Liver (tissue), 9 donors: ENCODE data around the gene TMEM39B. TPM values are rescaled to one million over a fixed set of nuclear protein-coding genes. Genes with fewer than 3 reads are reported as not detected.
A peak's percentile ranks its signal among the peaks of the same experiment; 100 is the strongest.
"Not testable (repeated sequence)": the region's sequence is repeated elsewhere in the genome, so short reads cannot be mapped to it uniquely, and the experiment has no call there.

Experiments used
- DNase-seq: peaks from one replicate; pipeline ENCODE4 v3.0.0-alpha.2; 2017; ENCODE audit warnings: low spot score
- H3K27ac ChIP-seq, 2 donors: one replicate each; pipeline ENCODE4 v1.7.0; 2013; ENCODE audit warnings: inconsistent platforms in 2 of 2, low read length in 2 of 2, control low read depth in 1 of 2, low read depth in 1 of 2, mild to moderate bottlenecking in 1 of 2
- H3K27me3 ChIP-seq, 4 donors: one replicate each; pipeline versions ENCODE4 v1.6.1 to v1.7.0; 2013; ENCODE audit warnings: low read length in 3 of 4, inconsistent platforms in 1 of 4, mild to moderate bottlenecking in 1 of 4, moderate library complexity in 1 of 4; ENCODE audit not compliant: control insufficient read depth in 4 of 4, insufficient read depth in 4 of 4
- H3K36me3 ChIP-seq, 4 donors: one replicate each; pipeline versions ENCODE4 v1.6.1 to v1.7.0; 2013; ENCODE audit warnings: low read length in 3 of 4, mild to moderate bottlenecking in 3 of 4, low read depth in 1 of 4, moderate library complexity in 1 of 4; ENCODE audit not compliant: control insufficient read depth in 4 of 4, insufficient read depth in 3 of 4
- H3K4me1 ChIP-seq, 4 donors: one replicate each; pipeline versions ENCODE4 v1.6.1 to v1.7.0; 2013; ENCODE audit warnings: low read length in 3 of 4, mild to moderate bottlenecking in 3 of 4, moderate library complexity in 1 of 4; ENCODE audit not compliant: control insufficient read depth in 4 of 4, insufficient read depth in 4 of 4
- H3K4me3 ChIP-seq, 3 donors: one replicate each; pipeline versions ENCODE4 v1.6.1 to v1.7.0; 2013; ENCODE audit warnings: low read length in 3 of 3, control low read depth in 1 of 3, low read depth in 1 of 3, mild to moderate bottlenecking in 1 of 3
- H3K9ac ChIP-seq, 2 donors: one replicate each; pipeline ENCODE4 v1.7.0; 2013; ENCODE audit warnings: low read length in 2 of 2, mild to moderate bottlenecking in 2 of 2, moderate library complexity in 2 of 2, control low read depth in 1 of 2, low read depth in 1 of 2
- H3K9me3 ChIP-seq, 4 donors: one replicate each; pipeline versions ENCODE4 v1.6.1 to v1.7.0; 2013; ENCODE audit warnings: low read length in 3 of 4; ENCODE audit not compliant: control insufficient read depth in 4 of 4
- ATF3 ChIP-seq: IDR thresholded peaks from 2 replicates; pipeline ENCODE4 v1.6.1; 2016; ENCODE audit warnings: antibody characterized with exemption
- CTCF ChIP-seq: fragments of 150-350 bp; IDR thresholded peaks from 2 replicates; pipeline ENCODE4 v1.5.1; 2017; ENCODE audit warnings: improper control_type of control experiment, low read depth, low read length; ENCODE audit not compliant: missing input control
- EGR1 ChIP-seq, 2 donors: IDR thresholded peaks; 2 replicates each; pipeline ENCODE4 v1.6.1; 2016 to 2018; ENCODE audit warnings: antibody characterized with exemption in 2 of 2, low read depth in 2 of 2
- FOXA1 ChIP-seq: IDR thresholded peaks from 2 replicates; pipeline ENCODE4 v1.6.1; 2016; ENCODE audit warnings: antibody characterized with exemption
- FOXA2 ChIP-seq: IDR thresholded peaks from 2 replicates; pipeline ENCODE4 v1.6.1; 2016; ENCODE audit warnings: antibody characterized with exemption
- GABPA ChIP-seq, 2 donors: IDR thresholded peaks in 1 of 2; conservative IDR thresholded peaks in 1 of 2; 2 replicates each; pipeline ENCODE4 v1.6.1; 2016; ENCODE audit warnings: antibody characterized with exemption in 2 of 2, mild to moderate bottlenecking in 1 of 2, moderate library complexity in 1 of 2
- HNF4G ChIP-seq: IDR thresholded peaks from 2 replicates; pipeline ENCODE4 v1.6.1; 2016; ENCODE audit warnings: antibody characterized with exemption
- MAX ChIP-seq: IDR thresholded peaks from 2 replicates; pipeline ENCODE4 v1.6.1; 2016; ENCODE audit warnings: antibody characterized with exemption
- NR2F2 ChIP-seq: IDR thresholded peaks from 2 replicates; pipeline ENCODE4 v1.6.1; 2016; ENCODE audit warnings: antibody characterized with exemption
- RAD21 ChIP-seq, 2 donors: IDR thresholded peaks; 2 replicates each; pipeline ENCODE4 v1.6.1; 2016; ENCODE audit warnings: antibody characterized with exemption in 2 of 2, mild to moderate bottlenecking in 2 of 2
- REST ChIP-seq: IDR thresholded peaks from 2 replicates; pipeline ENCODE4 v1.6.1; 2016; ENCODE audit warnings: antibody characterized with exemption, mild to moderate bottlenecking
- RXRA ChIP-seq, 2 donors: IDR thresholded peaks; 2 replicates each; pipeline ENCODE4 v1.6.1; 2017 to 2018; ENCODE audit warnings: antibody characterized with exemption in 2 of 2, mild to moderate bottlenecking in 1 of 2
- SP1 ChIP-seq: IDR thresholded peaks from 2 replicates; pipeline ENCODE4 v1.6.1; 2018; ENCODE audit warnings: antibody characterized with exemption, mild to moderate bottlenecking
- ZBTB33 ChIP-seq: IDR thresholded peaks from 2 replicates; pipeline ENCODE4 v1.6.1; 2016; ENCODE audit warnings: antibody characterized with exemption
- WGBS: extraction: QIAGEN DNeasy Blood & Tissue Kit; methylation state at CpG from one replicate; pipeline ENCODE4 v1.1.7; 2013; 5-methylcytosine and 5-hydroxymethylcytosine counted together
- polyA plus RNA-seq, 2 donors: library from polyadenylated mRNA; stranded (reverse) in 1 of 2; unstranded in 1 of 2; fragments of 200-250 nt in 1 of 2; fragments of >200 nt in 1 of 2; fragmentation: Nextera tagmentation in 1 of 2; extraction: Ambion mirVana in 1 of 2; gene quantifications; one replicate each; pipeline versions ENCODE4 v1.2.1 to v1.2.3, GENCODE V29; 2013 to 2015
- total RNA-seq, 2 donors: library from RNA; depleted of rRNA; stranded (reverse); fragments of >200 nt; gene quantifications; one replicate each; pipeline ENCODE4 v1.2.3, GENCODE V29; 2014
- donor health status: healthy.
- donor health status: healthy.
- donor health status: healthy.
- donor health status: healthy.
- donor health status: healthy.

Gene TMEM39B
- total and polyA plus RNA-seq, 4 donors: 3.0 to 8.1 (median 5.9) TPM

GRCh38 chr1:32115496-32115895 lies 42.8 kb downstream of the TMEM39B start:
- Histone ChIP-seq H3K27ac (no peak overlapping the region), H3K4me1 (peaks cover 2 to 15% (median 10%) of the 10 kb centered on the region in 4 donors), H3K36me3 (no peaks in the 10 kb centered on the region), H3K27me3 (no peaks in the 10 kb centered on the region), H3K9me3 (no peaks in the 10 kb centered on the region), H3K4me3 (no peak overlapping the region), H3K9ac (no peak overlapping the region)
- no peak for TF ChIP-seq ZBTB33
- TF ChIP-seq HNF4G: no peak
- TF ChIP-seq FOXA2: no peak
- no peak for TF ChIP-seq GABPA (IDR thresholded peaks at IDR 0.05 in 1 of 2, conservative IDR thresholded peaks at IDR 0.05 in 1 of 2)
- no peak for TF ChIP-seq FOXA1
- no peak for TF ChIP-seq EGR1 (IDR thresholded peaks at IDR 0.05; ENCODE audit: low read depth in 2 of 2)
- 95% methylated on average over 5 of the region's 5 CpGs for whole genome bisulfite sequencing
- DNase-seq: no peak

- no peak for DNase-seq
- no peak overlapping the region for H3K27ac ChIP-seq
- H3K4me3 ChIP-seq: no peak overlapping the region
- H3K36me3 ChIP-seq: no peaks in the 10 kb centered on the region
- no peaks in the 10 kb centered on the region for H3K27me3 ChIP-seq
- TF ChIP-seq HNF4G: no peak
- peak in 1 of 2 donors; percentile 8 for TF ChIP-seq RAD21 (IDR thresholded peaks at IDR 0.05)
- no peak for TF ChIP-seq RXRA (IDR thresholded peaks at IDR 0.05)
- H3K9me3 ChIP-seq: no peaks in the 10 kb centered on the region
- no peak overlapping the region for H3K9ac ChIP-seq
- 89% methylated on average over 4 of the region's 4 CpGs for WGBS
- H3K4me1 ChIP-seq: peaks cover 2 to 11% (median 4%) of the 10 kb centered on the region in 4 donors
Observed at GRCh38 chr1:32116531-32116930, 43.8 kb downstream of the TMEM39B start.

GRCh38 chr1:32122151-32122550 lies 49.4 kb downstream of the TMEM39B start:
- Histone ChIP-seq H3K27ac (no peak overlapping the region), H3K9ac (no peak overlapping the region), H3K36me3 (no peaks in the 10 kb centered on the region), H3K4me1 (no peaks in the 10 kb centered on the region), H3K27me3 (no peaks in the 10 kb centered on the region), H3K9me3 (no peaks in the 10 kb centered on the region), H3K4me3 (no peak overlapping the region)
- DNase-seq: no peak
- no peak for TF ChIP-seq RAD21 (IDR thresholded peaks at IDR 0.05)
- no peak for TF ChIP-seq NR2F2
- TF ChIP-seq FOXA1: no peak
- TF ChIP-seq CTCF: no peak
- no peak for TF ChIP-seq HNF4G
- TF ChIP-seq MAX: no peak
- TF ChIP-seq SP1: no peak
- no peak for TF ChIP-seq REST
- no peak for TF ChIP-seq ZBTB33
- no peak for TF ChIP-seq FOXA2
- no peak for TF ChIP-seq ATF3
- TF ChIP-seq GABPA (IDR thresholded peaks at IDR 0.05 in 1 of 2, conservative IDR thresholded peaks at IDR 0.05 in 1 of 2): no peak
- 76% methylated on average over 5 of the region's 5 CpGs for WGBS

GRCh38 chr1:32123361-32123760 lies 50.6 kb downstream of the TMEM39B start:
- H3K9me3 ChIP-seq, H3K4me1 ChIP-seq, DNase-seq, H3K36me3 ChIP-seq, H3K27ac ChIP-seq, H3K9ac ChIP-seq, H3K4me3 ChIP-seq, H3K27me3 ChIP-seq: not testable (repeated sequence)
- WGBS: 98% methylated on average over 2 of the region's 2 CpGs
